Stimulated activated naive B cell treated with anti-CD40 and anti-IgM and Interleukin-4, amounts not matched to agents 10 μg/mL and 1 μg/mL and 100 μg/mL, for 72 hours (primary cell): ENCODE data around the gene KRTAP12-4.
"Not testable (repeated sequence)": the region's sequence is repeated elsewhere in the genome, so short reads cannot be mapped to it uniquely, and the experiment has no call there.

Experiments
- ATAC-seq, 2 donors: fragments of 150-1000 bp; cut with Tn5 transposase; replicated peaks; 2 replicates each; pipeline ENCODE4 v1.10.0; 2021; ENCODE audit warnings: moderate library complexity in 1 of 2
- DNase-seq: peaks from one replicate; pipeline ENCODE4 v3.0.0; 2021
- H3K27ac Mint-ChIP-seq: one replicate; pipeline ENCODE4 v1.8.0; 2022; ENCODE audit warnings: mild to moderate bottlenecking, mixed read lengths
- H3K27me3 Mint-ChIP-seq, 2 donors: one replicate each; pipeline ENCODE4 v1.8.0; 2022; ENCODE audit warnings: mixed read lengths in 2 of 2
- H3K36me3 Mint-ChIP-seq, 2 donors: one replicate each; pipeline ENCODE4 v1.8.0; 2022; ENCODE audit warnings: mixed read lengths in 2 of 2, mild to moderate bottlenecking in 1 of 2
- H3K4me1 Mint-ChIP-seq, 2 donors: one replicate each; pipeline ENCODE4 v1.8.0; 2022; ENCODE audit warnings: mixed read lengths in 2 of 2, mild to moderate bottlenecking in 1 of 2
- H3K4me3 Mint-ChIP-seq, 2 donors: one replicate each; pipeline ENCODE4 v1.8.0; 2022; ENCODE audit warnings: mild to moderate bottlenecking in 2 of 2, mixed read lengths in 2 of 2, moderate library complexity in 1 of 2
- H3K9me3 Mint-ChIP-seq, 2 donors: one replicate each; pipeline ENCODE4 v1.8.0; 2022; ENCODE audit warnings: mixed read lengths in 2 of 2, mild to moderate bottlenecking in 1 of 2

Gene KRTAP12-4

DNA sequence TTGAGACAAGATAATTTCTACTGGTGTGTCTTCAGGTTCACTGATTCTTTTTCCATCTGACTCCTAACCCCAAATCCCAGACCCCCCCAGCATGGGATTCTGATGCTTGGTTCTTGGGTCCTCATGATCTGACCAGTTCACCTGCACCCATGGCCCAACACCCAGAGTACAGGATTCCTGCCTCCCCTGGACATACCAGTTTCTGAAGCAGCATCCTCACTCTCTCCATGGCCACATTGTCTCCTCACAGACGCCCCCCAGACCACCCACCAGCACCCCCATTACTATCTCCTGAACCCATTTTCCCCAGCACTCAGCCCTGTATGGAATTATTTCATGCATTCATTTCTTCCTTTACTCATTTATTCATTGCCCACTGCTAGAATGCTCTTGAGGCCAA, 2.4 kb upstream of the KRTAP12-4 start:
- DNase-seq, result no peak
- peaks cover 18 to 19% of the 10 kb centered on the region in 2 donors for H3K9me3 Mint-ChIP-seq
- peaks cover 0 to 4% of the 10 kb centered on the region in 2 donors for H3K36me3 Mint-ChIP-seq
- H3K27me3 Mint-ChIP-seq, result peaks cover 41 to 47% of the 10 kb centered on the region in 2 donors
- H3K4me3 Mint-ChIP-seq, result no peak overlapping the region
- H3K4me1 Mint-ChIP-seq, result no peaks in the 10 kb centered on the region
- ATAC-seq, result no peak
- H3K27ac Mint-ChIP-seq, result no peak overlapping the region

GRCh38 chr21:44653656-44654575, 543 bp downstream of the KRTAP12-4 start:
- Mint-ChIP-seq H3K27me3 (peaks cover 26 to 33% of the 10 kb centered on the region in 2 donors), H3K27ac (peak overlapping the region; percentile 42), H3K9me3 (peaks cover 17 to 18% of the 10 kb centered on the region in 2 donors), H3K4me1 (no peaks in the 10 kb centered on the region), H3K4me3 (no peak overlapping the region), H3K36me3 (peaks cover 0 to 4% of the 10 kb centered on the region in 2 donors)
- no peak for DNase-seq
- no peak for ATAC-seq

DNA sequence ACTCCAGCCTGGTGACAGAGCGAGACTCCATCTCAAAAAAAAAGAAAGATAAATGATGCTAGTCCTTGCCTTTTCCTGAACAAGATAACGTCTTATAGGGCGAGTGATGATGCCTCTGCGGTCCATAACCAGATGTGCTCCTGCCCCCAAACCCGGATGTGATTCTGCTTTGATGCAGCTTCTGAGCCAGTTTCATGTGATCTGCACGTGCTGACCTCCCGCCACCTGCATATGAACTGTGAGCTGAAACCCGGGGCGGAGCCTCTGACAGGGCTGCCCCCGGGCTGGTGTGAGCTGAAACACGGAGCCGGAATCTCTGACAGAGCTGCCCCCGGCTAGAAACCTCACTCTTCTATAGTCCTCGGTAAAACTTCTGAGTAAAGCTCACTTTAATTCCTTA, 1.3 kb downstream of the KRTAP12-4 start:
- H3K9me3 Mint-ChIP-seq, result peaks cover 14 to 18% of the 10 kb centered on the region in 2 donors
- H3K4me1 Mint-ChIP-seq, result no peaks in the 10 kb centered on the region
- no peak for ATAC-seq
- H3K27me3 Mint-ChIP-seq, result peaks cover 18 to 26% of the 10 kb centered on the region in 2 donors
- no peak overlapping the region for H3K27ac Mint-ChIP-seq
- H3K4me3 Mint-ChIP-seq, result no peak overlapping the region
- H3K36me3 Mint-ChIP-seq, result peaks cover 0 to 4% of the 10 kb centered on the region in 2 donors
- no peak for DNase-seq

DNA sequence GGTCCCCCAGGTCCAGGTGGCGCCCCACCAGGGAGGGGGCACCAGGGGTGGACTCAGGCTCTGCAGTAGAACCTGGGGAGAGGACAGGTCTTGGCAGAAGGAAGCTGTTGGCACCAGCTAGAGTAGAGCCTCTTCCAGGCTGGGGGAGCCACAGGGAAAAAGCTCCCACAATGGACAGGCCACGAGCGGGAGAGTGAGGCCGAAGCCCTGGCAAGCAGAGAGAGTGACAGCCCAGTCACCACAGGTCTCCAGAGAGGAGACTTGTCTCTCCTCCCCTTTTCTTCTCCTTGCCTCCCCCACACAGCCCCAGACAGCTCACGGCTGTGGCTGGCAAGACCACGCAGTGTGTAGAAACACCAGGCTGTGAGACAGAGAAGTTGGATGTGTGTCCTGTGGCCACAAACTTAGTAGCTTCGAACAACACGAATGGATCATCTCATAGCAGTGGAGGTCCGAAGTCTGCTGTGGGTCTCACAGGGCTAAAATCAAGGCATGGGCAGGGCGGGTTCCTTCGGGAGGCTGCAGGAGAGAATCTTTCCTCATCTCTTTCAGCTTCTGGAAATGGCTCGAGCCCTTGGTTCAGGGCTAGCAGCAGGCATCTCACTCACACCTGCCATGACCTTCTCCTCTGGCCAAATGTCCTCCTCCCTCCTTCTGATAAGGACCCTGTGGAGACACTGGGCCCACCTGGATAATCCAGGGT, 3.3 kb downstream of the KRTAP12-4 start:
- no peak overlapping the region for H3K27ac Mint-ChIP-seq
- H3K9me3 Mint-ChIP-seq, result peaks cover 3% of the 10 kb centered on the region in 2 donors
- H3K36me3 Mint-ChIP-seq, result peaks cover 2 to 5% of the 10 kb centered on the region in 2 donors
- peaks cover 11 to 24% of the 10 kb centered on the region in 2 donors for H3K27me3 Mint-ChIP-seq
- ATAC-seq, result no peak
- no peak for DNase-seq
- no peaks in the 10 kb centered on the region for H3K4me1 Mint-ChIP-seq
- H3K4me3 Mint-ChIP-seq, result no peak overlapping the region

GRCh38 chr21:44650265-44650972, 4.0 kb downstream of the KRTAP12-4 start:
- H3K27ac Mint-ChIP-seq, result no peak overlapping the region
- no peak overlapping the region for H3K4me3 Mint-ChIP-seq
- DNase-seq, result no peak
- H3K27me3 Mint-ChIP-seq, result peaks cover 11 to 22% of the 10 kb centered on the region in 2 donors
- H3K9me3 Mint-ChIP-seq, result peaks cover 0 to 3% of the 10 kb centered on the region in 2 donors
- no peak for ATAC-seq
- no peaks in the 10 kb centered on the region for H3K4me1 Mint-ChIP-seq
- peaks cover 2 to 4% of the 10 kb centered on the region in 2 donors for H3K36me3 Mint-ChIP-seq

GRCh38 chr21:44649521-44650100, 4.8 kb downstream of the KRTAP12-4 start:
- ATAC-seq, result no peak
- Mint-ChIP-seq H3K9me3 (peaks cover 4 to 7% of the 10 kb centered on the region in 2 donors), H3K36me3 (peaks cover 2 to 8% of the 10 kb centered on the region in 2 donors), H3K27me3 (peaks cover 11 to 22% of the 10 kb centered on the region in 2 donors), H3K4me3 (no peak overlapping the region), H3K4me1 (no peaks in the 10 kb centered on the region), H3K27ac (no peak overlapping the region)
- no peak for DNase-seq

- Mint-ChIP-seq H3K9me3 (peaks cover 12 to 15% of the 10 kb centered on the region in 2 donors), H3K36me3 (peaks cover 2 to 14% of the 10 kb centered on the region in 2 donors), H3K27ac (no peak overlapping the region), H3K4me3 (no peak overlapping the region), H3K27me3 (peaks cover 11 to 20% of the 10 kb centered on the region in 2 donors), H3K4me1 (no peaks in the 10 kb centered on the region)
- ATAC-seq (no peak), DNase-seq (no peak)
These were observed 5.7 kb downstream of the KRTAP12-4 start for GRCh38 chr21:44648557-44649311.

DNA sequence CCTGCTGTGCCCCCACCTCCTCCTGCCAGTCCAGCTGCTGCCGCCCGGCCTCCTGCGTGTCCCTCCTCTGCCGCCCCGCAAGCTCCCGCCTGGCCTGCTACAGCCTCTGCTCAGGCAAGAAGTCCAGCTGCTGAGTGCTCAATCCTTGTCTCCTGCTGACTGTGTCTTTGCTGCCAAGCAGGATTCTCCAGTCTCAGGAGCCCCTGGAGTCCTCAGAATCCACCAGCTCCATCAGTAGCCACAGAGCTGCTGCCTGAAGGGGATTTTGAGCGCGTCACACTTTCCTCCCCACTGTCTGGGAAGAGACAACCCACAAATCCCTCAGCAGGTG, 7.3 kb downstream of the KRTAP12-4 start:
- DNase-seq, result no peak
- H3K36me3 Mint-ChIP-seq, result peaks cover 2 to 14% of the 10 kb centered on the region in 2 donors
- no peak overlapping the region for H3K27ac Mint-ChIP-seq
- H3K27me3 Mint-ChIP-seq, result peaks cover 11 to 18% of the 10 kb centered on the region in 2 donors
- H3K9me3 Mint-ChIP-seq, result peaks cover 12 to 19% of the 10 kb centered on the region in 2 donors
- no peak overlapping the region for H3K4me3 Mint-ChIP-seq
- ATAC-seq, result no peak
- no peaks in the 10 kb centered on the region for H3K4me1 Mint-ChIP-seq

GRCh38 chr21:44646366-44647221, 7.9 kb downstream of the KRTAP12-4 start, which contains the start of gene KRTAP10-11:
TSS of gene KRTAP10-11 (plus strand) at chr21:44646414. CDS start at chr21:44646459, 45 bp downstream.
- Mint-ChIP-seq H3K36me3 (peaks cover 2 to 14% of the 10 kb centered on the region in 2 donors), H3K27me3 (peaks cover 12 to 18% of the 10 kb centered on the region in 2 donors), H3K9me3 (peaks cover 13 to 21% of the 10 kb centered on the region in 2 donors)
- DNase-seq, H3K4me1 Mint-ChIP-seq, ATAC-seq, H3K4me3 Mint-ChIP-seq, H3K27ac Mint-ChIP-seq: not testable (repeated sequence)

DNA sequence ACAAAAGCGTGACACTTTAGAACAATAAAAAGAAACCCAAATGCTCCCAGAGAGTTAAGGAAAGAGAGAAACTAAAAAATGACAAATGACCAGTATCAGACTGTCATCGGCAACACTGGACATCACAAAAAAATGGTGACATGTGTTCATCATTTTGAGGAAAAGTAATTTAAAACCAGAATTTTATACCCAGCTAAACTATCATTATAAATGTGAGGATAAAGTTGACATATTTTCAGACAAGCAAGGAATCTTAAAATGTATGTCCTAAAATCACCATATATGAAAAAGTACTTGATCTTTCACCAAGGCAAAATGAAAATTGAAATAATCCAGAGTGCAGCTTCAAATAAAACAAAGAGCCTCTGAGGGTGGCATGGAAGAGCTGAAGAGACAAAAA, 9.6 kb downstream of the KRTAP12-4 start:
- H3K27me3 Mint-ChIP-seq, result peaks cover 28 to 32% of the 10 kb centered on the region in 2 donors
- DNase-seq (no peak), ATAC-seq (no peak)
- no peaks in the 10 kb centered on the region for H3K4me1 Mint-ChIP-seq
- H3K27ac Mint-ChIP-seq, result no peak overlapping the region
- H3K4me3 Mint-ChIP-seq, result no peak overlapping the region
- H3K9me3 Mint-ChIP-seq, result peaks cover 24 to 31% of the 10 kb centered on the region in 2 donors
- H3K36me3 Mint-ChIP-seq, result peaks cover 2 to 22% of the 10 kb centered on the region in 2 donors

- H3K27ac Mint-ChIP-seq, result no peak overlapping the region
- DNase-seq (no peak), ATAC-seq (no peak)
- H3K9me3 Mint-ChIP-seq, result peaks cover 24 to 32% of the 10 kb centered on the region in 2 donors
- H3K4me1 Mint-ChIP-seq, result no peaks in the 10 kb centered on the region
- H3K27me3 Mint-ChIP-seq, result peaks cover 37 to 39% of the 10 kb centered on the region in 2 donors
- no peak overlapping the region for H3K4me3 Mint-ChIP-seq
- peaks cover 2 to 24% of the 10 kb centered on the region in 2 donors for H3K36me3 Mint-ChIP-seq
These were observed 10.6 kb downstream of the KRTAP12-4 start for GRCh38 chr21:44643741-44644310.

DNA sequence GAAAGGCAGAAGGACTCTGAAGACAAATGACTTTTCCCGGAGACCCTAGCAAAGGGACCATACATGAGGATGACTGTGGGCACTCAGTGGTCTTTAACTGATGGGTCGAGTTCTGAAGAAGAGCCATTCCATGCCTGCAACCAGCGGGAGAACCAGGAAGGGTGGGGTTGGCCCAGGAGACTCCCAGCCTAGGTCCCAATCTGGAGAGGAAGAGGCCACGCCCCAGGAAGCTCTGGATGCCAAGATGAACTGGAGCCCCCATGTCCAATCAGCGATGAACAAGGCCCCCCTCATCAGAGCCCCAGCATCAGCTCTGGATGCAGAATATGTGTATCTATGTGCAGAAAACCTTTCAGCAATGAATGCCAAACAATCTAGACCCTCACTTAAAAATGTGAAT, 13.7 kb downstream of the KRTAP12-4 start:
- peaks cover 0 to 20% of the 10 kb centered on the region in 2 donors for H3K36me3 Mint-ChIP-seq
- DNase-seq, result no peak
- no peak overlapping the region for H3K27ac Mint-ChIP-seq
- ATAC-seq, result no peak
- H3K4me3 Mint-ChIP-seq, result no peak overlapping the region
- H3K9me3 Mint-ChIP-seq, result peaks cover 24 to 30% of the 10 kb centered on the region in 2 donors
- peaks cover 44 to 50% of the 10 kb centered on the region in 2 donors for H3K27me3 Mint-ChIP-seq
- no peaks in the 10 kb centered on the region for H3K4me1 Mint-ChIP-seq
